ENCODE data around the gene RNF168. TPM values are rescaled to one million over a fixed set of nuclear protein-coding genes. Genes with fewer than 3 reads are reported as not detected.
"Not testable (repeated sequence)": the region's sequence is repeated elsewhere in the genome, so short reads cannot be mapped to it uniquely, and the experiment has no call there.

RNF168 gene
- total RNA-seq, 1 donor from 2014 or later = 23.2 TPM

DNA sequence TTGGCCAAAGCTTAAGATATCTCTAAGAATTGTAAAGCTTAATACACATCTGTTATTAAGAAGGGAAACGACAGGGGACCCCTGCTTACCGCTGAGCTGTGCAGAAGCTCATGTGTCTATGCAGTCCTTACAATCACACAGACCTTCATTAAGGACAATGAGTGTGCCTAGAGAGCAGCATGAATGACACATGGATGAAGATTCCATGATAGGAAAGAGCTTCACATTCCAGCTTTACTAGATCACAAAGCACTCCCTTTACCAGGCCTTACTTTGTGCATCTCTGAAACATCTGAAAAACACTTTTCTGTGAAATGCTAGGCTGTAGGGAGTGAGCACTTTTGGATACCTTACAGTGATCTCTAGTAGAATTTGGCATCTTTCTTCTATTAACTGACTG lies 32.0 kb downstream of the RNF168 start:
- no peak for DNase-seq (ENCODE audit: low spot score)

DNA sequence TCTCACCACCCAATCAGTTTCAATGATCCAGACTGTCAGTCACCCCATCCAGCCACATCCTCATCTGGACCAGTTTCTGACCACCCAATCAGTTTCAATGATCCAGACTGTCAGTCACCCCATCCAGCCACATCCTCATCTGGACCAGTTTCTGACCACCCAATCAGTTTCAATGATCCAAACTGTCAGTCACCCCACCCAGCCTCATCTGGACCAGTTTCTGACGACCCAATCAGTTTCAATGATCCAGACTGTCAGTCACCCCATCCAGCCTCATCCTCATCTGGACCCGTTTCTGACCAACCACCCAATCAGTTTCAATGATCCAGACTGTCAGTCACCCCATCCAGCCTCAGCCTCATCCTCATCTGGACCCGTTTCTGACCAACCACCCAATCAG lies 33.4 kb downstream of the RNF168 start:
- DNase-seq (ENCODE audit: low spot score) = not testable (repeated sequence)

- DNase-seq (ENCODE audit: low spot score) = no peak
These were observed 39.8 kb downstream of the RNF168 start for GRCh38 chr3:196463804-196464203.

DNA sequence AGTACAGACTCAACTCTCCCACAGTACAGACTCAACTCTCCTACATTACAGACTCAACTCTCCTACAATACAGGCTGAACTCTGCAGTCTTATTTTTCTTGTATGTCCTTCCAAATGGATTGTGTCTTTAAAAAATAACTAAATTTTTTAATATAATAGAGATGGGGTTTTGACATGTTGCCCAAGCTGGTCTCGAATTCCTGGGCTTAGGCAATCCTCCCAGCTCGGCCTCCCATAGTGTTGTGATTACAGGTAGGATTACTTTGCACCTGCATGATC lies 40.2 kb downstream of the RNF168 start:
- DNase-seq (ENCODE audit: low spot score) = no peak

- not testable (repeated sequence) for DNase-seq (ENCODE audit: low spot score)
These were observed 40.7 kb downstream of the RNF168 start for GRCh38 chr3:196462680-196463477.

DNA sequence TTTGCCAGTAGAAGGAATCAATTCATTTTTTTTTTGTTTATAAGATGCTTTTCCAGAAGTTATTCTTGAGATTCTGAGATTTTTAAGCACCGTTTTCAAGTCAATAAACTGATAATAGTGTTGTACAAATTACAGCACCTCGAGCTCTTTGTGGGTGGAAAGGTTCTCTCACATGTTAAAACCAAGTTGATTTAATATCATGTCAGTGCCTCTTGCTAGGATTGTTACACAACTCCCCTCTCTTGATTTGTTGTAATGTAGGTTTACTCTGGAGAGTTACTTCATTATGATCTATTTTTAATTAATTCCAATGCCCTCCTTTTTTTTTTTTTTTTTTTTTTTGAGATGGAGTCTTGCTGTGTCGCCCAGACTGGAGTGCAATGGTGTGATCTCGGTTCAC lies 45.5 kb downstream of the RNF168 start:
- DNase-seq (ENCODE audit: low spot score) = no peak

GRCh38 chr3:196457470-196457869 lies 46.1 kb downstream of the RNF168 start:
- not testable (repeated sequence) for DNase-seq (ENCODE audit: low spot score)

- no peak for DNase-seq (ENCODE audit: low spot score)
These were observed 48.6 kb downstream of the RNF168 start for GRCh38 chr3:196454935-196455334.

DNA sequence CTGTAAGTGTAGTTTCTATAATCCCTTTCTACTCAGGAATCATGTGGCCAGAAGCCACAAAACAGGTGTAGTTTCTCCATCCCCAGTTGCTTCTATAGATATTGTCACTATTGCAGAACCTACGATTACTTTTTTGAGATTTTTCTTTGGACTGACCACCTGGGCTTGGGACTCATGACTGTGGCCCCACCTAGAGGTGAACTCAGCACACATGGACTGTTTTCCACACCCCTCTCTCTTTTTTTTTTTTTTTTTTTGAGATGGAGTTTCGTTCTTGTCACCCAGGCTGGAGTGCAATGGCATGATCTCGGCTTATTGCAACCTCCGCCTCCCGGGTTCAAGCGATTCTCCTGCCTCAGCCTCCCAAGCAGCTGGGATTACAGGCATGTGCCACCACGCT lies 58.2 kb downstream of the RNF168 start:
- not testable (repeated sequence) for DNase-seq (ENCODE audit: low spot score)

DNA sequence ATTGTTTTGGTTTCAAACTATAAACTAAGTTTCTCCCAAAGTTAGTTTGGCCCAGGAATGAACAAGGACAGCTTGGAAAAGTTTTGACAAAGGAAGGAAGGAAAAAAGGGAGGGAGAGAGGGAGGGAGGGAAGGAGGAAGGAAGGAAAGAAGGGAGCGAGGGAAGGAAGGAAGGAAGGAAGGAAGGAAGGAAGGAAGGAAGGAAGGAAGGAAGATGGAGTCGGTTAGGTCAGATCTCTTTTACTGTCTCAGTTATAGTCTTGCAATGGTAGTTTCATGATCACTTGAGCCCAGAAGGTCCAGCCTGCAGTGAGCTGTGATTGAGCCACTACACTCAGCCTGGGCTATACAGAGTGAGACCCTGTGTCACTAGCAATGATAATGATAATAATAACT lies 59.1 kb downstream of the RNF168 start:
- DNase-seq (ENCODE audit: low spot score) = no peak

DNA sequence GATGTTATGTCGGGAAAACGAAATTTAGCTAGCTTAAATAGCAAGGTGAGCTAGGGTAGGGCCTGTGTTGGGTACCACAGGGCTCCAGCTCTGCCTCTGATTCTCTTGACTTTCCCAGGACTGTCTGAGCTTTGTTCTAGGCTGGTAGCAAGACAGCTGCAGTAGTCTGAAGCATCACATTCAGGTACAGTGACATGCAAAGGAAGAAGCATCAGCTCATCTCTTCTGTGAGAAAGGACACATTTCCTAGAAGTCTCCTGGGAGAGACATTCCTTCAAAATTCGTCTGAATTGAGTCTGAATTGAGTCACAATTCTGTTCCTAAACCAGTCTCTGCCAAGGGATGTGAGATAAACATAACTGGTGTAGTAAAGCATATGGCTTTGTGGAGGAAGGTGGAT lies 62.9 kb downstream of the RNF168 start:
- no peak for DNase-seq (ENCODE audit: low spot score)

GRCh38 chr3:196440041-196440537 lies 63.5 kb downstream of the RNF168 start:
- DNase-seq (ENCODE audit: low spot score) = no peak

DNA sequence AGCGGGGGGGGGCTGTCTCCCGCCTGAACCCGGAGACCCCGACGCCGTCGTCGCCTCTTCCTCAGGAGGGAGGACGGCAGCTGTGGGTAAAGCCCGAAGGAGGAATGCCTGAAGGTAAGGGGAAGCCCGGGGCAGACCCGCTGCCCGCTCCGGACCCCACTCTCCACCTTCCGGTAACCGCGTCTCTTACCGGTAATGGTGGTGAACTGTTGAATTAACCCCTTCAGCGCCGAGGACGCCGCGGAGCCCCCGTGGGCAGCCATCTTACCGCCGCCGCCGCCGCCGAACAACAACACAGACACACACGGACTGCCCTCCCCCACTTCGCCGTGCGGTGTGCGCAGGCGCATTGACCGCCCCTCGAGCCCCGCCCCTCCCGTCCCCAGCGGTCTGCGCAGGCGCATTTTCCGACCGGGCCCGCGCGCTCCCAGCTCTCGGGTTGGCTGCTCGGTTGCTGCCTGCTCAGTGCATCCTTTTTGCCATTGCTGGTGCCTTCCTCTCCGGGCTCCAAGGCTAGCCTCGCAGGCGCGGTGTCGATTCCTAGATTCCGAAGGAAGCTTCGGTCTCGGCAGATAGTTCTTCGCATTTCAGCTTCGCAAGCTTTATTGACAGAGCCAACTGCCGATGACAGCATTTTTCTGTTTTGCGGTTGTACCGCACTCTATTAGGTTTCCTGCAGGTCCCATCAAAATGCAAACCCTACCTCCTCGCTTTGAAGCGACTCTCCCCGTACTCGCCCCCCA lies 71.3 kb downstream of the RNF168 start, which contains the start of gene UBXN7:
TSS of gene UBXN7 (minus strand) at position 291 of the 743 bp plus-strand sequence. CDS start at position 263, 28 bp downstream.
- peak; percentile 96 for DNase-seq (ENCODE audit: low spot score)

GRCh38 chr3:196431181-196432136 lies 72.1 kb downstream of the RNF168 start:
- DNase-seq (ENCODE audit: low spot score) = no peak

- DNase-seq (ENCODE audit: low spot score) = no peak
These were observed 75.5 kb downstream of the RNF168 start for GRCh38 chr3:196428041-196428440.

DNA sequence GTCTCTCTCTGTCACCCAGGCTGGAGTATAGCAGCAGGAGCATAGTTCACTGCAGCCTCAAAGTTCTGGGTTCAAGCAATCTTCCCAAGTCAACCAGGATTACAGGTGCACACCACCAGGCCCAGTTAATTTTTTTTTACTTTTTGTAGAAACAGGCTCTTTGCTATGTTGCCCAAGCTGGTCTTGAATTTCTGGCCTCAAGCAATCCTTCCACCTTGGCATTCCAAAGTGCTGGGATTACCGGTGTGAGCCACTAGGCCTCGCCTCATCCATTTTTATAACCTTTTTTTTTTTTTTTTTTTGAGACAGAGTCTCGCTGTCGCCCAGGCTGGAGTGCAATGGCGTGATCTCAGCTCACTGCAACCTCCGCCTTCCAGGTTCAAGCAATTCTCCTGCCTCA lies 79.1 kb downstream of the RNF168 start:
- DNase-seq (ENCODE audit: low spot score) = not testable (repeated sequence)

DNA sequence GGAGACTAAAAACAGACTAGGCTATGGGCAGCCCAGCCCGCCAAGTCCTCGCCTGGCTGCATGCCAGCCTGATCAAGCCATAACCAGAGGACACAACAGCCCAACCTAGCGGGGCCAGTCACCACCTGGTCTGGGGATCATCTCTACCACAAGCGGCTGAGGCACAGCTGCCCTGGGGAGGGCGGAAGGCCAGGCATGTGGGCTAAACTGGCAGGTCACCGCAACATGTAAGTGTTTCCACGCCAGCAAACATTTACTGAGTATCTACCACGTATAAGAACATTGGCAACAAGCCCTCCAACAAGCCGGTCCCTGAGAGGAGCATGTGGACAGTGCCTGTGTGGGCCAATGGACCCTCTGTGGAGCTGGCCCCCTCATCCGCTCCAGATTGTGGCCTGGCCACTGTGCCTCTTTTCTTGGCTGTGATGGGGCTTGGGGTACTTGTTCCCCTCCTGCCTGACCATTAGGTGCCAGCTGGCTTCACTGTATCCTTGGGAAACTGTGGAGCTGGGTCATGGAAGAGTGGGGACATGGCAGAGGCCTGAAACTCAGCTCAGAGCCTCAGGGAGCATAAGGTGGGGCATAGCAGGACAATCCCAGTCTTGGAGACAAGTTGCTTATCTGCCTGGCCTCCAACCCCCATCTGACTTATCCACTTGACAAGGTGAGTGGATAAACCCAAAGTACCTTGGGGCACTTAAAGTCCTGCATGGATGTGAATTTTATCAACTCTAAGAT lies 80.4 kb downstream of the RNF168 start:
- peak; percentile 29 for DNase-seq (ENCODE audit: low spot score)

DNA sequence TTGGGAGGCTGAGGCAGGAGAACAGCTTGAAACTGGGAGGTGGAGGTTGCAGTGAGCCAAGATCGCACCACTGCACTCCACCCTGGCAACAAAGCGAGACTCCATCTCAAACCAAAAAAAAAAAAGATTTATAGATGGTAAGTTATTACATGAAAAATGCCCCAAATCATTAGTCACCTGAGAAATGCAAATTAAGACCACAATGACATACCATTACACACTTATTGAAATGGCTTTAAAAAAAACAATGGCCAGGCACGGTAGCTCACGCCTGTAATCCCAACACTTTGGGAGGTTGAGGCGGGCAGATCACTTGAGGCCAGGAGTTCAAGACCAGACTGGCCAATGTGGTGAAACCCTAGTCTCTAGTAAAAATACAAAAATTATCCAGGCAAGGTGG lies 81.9 kb downstream of the RNF168 start:
- DNase-seq (ENCODE audit: low spot score) = not testable (repeated sequence)

DNA sequence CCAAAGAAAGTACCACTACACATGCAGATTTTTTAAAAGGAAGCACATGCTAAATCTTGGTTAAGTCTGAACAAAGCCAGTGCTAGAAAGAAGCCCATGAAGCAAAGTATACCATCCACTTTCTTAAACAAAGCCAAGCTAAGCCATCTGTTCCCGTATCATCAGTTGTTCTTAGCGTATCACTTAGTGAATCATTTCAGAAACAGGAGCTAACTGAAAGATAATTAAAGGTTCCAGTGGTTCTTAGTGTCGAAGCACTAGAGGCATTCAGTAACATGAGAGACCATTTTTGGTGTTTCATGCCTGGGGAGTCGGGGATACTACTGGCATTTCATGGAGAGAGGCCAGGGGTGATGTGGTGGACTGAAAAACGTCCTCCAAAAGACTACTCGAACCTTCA lies 84.2 kb downstream of the RNF168 start:
- no peak for DNase-seq (ENCODE audit: low spot score)

Measured in mucosa of gallbladder (tissue), 1 donor.